Adipocyte (in vitro differentiated cells): Measurements from ENCODE around the gene PDE3A.

Experiments used
- DNase-seq: peaks from one replicate; pipeline ENCODE4 v3.0.0-alpha.2; 2015; ENCODE audit warnings: low read depth
- H3K27me3 ChIP-seq: replicated peaks from 2 replicates; pipeline ENCODE4 v1.7.0; 2013; ENCODE audit warnings: mild to moderate bottlenecking, low read length, moderate library complexity; ENCODE audit not compliant: control insufficient read depth, insufficient read depth
- H3K36me3 ChIP-seq: 2 replicates; pipeline ENCODE4 v1.7.0; 2013; ENCODE audit warnings: low read length, mild to moderate bottlenecking, moderate library complexity; ENCODE audit not compliant: control insufficient read depth, insufficient read depth, severe bottlenecking
- H3K4me1 ChIP-seq: 2 replicates; pipeline ENCODE4 v1.7.0; 2013; ENCODE audit warnings: mild to moderate bottlenecking, low read length, moderate library complexity; ENCODE audit not compliant: control insufficient read depth, insufficient read depth
- H3K4me3 ChIP-seq: 2 replicates; pipeline ENCODE4 v1.7.0; 2013; ENCODE audit warnings: mild to moderate bottlenecking, low read length, moderate library complexity
- H3K9ac ChIP-seq: 2 replicates; pipeline ENCODE4 v1.7.0; 2013; ENCODE audit warnings: mild to moderate bottlenecking, low read length, moderate library complexity
- H3K9me3 ChIP-seq: 2 replicates; pipeline ENCODE4 v1.7.0; 2013; ENCODE audit warnings: mild to moderate bottlenecking, low read length, moderate library complexity; ENCODE audit not compliant: control insufficient read depth

Gene PDE3A

DNA sequence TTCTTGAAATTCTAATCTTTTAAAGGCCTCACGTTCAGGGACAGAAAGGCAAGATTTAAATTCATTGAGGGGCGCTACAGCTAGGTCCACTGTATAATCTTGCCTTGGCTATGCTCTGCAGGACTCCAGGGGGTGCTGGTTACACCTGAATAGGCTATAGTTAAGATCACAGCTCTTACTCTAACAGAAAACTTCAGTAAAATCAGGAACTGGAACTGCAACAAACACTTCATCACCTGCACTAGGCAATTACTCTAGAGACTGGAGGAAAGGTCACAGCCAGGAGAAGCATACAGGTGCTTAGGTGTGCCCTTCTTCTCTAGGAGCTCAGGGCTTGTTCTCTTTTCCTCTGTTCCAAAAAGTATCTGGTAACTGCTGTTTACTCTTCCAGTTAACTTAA lies 347.7 kb downstream of the PDE3A start:
- Histone ChIP-seq H3K9ac (no peak overlapping the region), H3K36me3 (no peaks in the 10 kb centered on the region), H3K4me3 (no peak overlapping the region), H3K9me3 (no peaks in the 10 kb centered on the region), H3K27me3 (no peaks in the 10 kb centered on the region), H3K4me1 (no peaks in the 10 kb centered on the region)
- no peak for DNase-seq

DNA sequence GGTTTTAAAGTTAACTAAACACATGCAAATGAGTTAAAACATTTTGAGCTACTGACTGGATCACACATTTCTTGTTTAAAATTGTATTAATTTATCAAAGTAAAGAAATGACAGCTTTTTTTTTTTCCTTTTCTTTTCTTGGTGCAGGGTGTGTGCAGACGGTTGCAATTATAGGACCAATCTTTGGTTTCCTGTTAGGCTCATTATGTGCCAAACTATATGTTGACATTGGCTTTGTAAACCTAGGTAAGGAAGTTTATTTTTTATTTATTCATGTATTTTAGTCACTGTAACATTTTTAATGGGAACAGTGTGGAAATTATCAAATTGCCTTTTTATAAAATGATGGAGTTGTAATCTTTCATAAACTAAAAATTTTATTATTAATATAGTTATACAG lies 348.6 kb downstream of the PDE3A start:
- no peak for DNase-seq

DNA sequence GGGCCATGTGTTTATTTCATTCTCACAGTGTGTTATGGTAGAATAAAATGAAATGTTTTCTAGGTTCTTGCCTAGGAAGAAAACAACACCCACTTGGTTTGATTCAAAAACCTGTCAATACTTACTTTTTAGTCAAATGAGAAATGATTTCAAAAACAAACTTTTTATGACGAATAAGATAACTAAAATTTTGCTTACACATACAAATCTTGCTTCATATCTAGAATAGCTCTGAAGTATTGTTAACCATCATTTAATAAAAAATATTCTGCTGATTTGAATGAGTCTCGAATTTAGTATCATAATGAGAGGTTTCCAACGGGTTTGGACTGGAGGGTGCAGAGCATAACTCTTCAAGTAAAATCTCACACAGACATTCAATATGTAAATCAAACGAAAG lies 350.0 kb downstream of the PDE3A start:
- Histone ChIP-seq H3K9ac (no peak overlapping the region), H3K27me3 (no peaks in the 10 kb centered on the region), H3K4me1 (no peaks in the 10 kb centered on the region), H3K4me3 (no peak overlapping the region), H3K9me3 (no peaks in the 10 kb centered on the region), H3K36me3 (no peaks in the 10 kb centered on the region)
- no peak for DNase-seq

More for the DNA sequence above, 348.6 kb downstream of the PDE3A start:
- Histone ChIP-seq H3K9me3 (no peaks in the 10 kb centered on the region), H3K36me3 (no peaks in the 10 kb centered on the region), H3K27me3 (no peaks in the 10 kb centered on the region), H3K4me3 (no peak overlapping the region), H3K9ac (no peak overlapping the region), H3K4me1 (no peaks in the 10 kb centered on the region)

DNA sequence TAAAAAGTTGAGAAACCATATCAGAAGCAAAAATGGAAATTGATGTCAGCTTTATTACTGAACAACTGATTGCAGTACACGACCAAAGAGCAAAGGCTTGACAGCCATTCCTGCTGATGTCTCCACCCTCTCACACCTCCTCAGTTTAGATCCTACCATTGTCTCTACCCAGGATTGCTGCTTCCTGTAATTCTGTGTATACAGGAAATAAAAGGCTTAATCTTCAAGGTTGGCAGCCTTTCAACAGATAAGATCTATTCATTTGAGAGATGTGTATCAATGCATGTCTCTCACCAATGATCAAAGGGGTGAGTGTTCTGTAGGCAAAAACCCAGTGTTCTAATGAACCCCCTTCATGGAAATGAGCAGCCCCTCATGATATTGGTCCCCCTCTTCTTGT lies 353.8 kb downstream of the PDE3A start:
- no peaks in the 10 kb centered on the region for H3K27me3 ChIP-seq
- no peak overlapping the region for H3K9ac ChIP-seq
- DNase-seq: no peak
- H3K36me3 ChIP-seq: no peaks in the 10 kb centered on the region
- H3K9me3 ChIP-seq: no peaks in the 10 kb centered on the region
- no peaks in the 10 kb centered on the region for H3K4me1 ChIP-seq
- H3K4me3 ChIP-seq: no peak overlapping the region

DNA sequence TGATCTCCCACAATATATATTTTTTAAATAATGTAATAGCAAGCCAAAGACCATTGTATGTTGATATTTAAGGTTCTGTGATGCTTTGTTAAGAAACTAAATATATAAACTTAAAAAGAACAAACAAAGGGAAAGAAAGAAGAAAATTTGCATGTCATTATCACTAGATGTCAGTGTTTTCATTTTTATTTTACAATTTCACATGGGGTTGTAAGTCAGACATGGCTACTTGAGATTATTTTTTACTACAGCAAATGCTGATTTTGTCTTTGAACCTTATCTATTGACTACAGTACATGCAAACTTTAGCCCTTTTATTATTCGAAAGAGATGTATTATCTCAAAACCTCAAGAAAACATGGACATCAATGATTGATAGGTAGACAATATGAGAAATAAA lies 362.9 kb downstream of the PDE3A start:
- Histone ChIP-seq H3K9ac (no peak overlapping the region), H3K4me1 (no peaks in the 10 kb centered on the region), H3K27me3 (no peaks in the 10 kb centered on the region), H3K4me3 (no peak overlapping the region), H3K36me3 (no peaks in the 10 kb centered on the region), H3K9me3 (no peaks in the 10 kb centered on the region)
- DNase-seq: peak; percentile 1
